ENCODE measurements around the gene NFKB1.

GRCh38 chr4:102616636-102617035 lies 115.5 kb downstream of the NFKB1 start:
- TF ChIP-seq CTCF (IDR thresholded peaks at IDR 0.05; ENCODE audit: low read length) (no peak), EZH2 (IDR thresholded peaks at IDR 0.05; ENCODE audit: borderline replicate concordance, low read length) (no peak)
